SHP77 treated with DMSO at 0.1 percent for 48 hours (cell line): ENCODE results near the gene C15orf61.

ENCODE experiments used
- DNase-seq: peaks from one replicate; lab custom pipeline; 2025; lab: John Stamatoyannopoulos, UW

The C15orf61 gene

DNA sequence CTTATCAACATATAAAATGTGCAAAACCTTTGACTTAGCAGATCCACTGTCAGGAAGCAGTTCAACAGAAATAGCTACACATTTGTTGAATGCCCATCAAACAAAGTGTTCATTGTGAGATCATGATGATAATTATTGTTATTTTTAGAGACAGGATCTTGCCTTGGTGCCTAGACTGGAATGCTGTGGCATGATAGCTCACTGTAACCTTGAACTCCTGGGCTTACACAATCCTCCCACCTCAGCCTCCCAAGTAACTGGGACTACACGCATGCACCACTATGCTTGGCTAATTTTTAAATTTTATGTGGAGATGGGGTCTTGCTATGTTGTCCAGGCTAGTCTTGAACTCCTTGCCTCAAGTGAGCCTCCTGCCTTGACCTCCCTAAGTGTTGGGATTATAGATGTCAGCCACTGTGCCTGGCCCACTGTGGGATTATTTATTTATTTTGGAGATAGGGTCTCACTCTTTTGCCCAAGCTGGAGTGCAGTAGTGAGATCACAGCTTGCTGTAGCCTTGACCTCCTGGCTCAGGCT lies 30.3 kb downstream of the C15orf61 start:
- DNase-seq: no peak

- no peak for DNase-seq
These were observed 33.6 kb downstream of the C15orf61 start for GRCh38 chr15:67554580-67554979.

GRCh38 chr15:67556976-67557570 lies 36.1 kb downstream of the C15orf61 start:
- DNase-seq: no peak

GRCh38 chr15:67558502-67558901 lies 37.6 kb downstream of the C15orf61 start:
- no peak for DNase-seq

GRCh38 chr15:67559158-67559557 lies 38.2 kb downstream of the C15orf61 start:
- no peak for DNase-seq

DNA sequence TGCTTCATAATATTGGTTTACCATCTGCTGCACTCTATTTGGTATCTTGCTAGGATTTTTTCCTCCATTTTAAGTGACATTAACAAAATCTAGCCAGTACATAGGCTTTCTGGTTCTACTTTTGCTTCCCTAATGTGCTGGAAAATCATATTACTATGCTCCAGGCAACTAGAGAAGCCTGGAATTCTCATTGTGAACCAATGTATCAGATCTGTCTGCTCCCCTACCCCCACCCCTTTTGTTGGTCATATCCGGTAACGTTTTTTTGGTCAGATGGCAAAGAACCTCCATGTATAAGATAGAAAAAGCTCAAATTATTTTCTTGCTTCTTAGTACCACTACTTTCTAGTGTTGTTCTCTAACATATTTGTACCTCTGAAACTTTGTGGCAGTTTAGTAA lies 38.6 kb downstream of the C15orf61 start:
- no peak for DNase-seq

GRCh38 chr15:67560320-67560719 lies 39.4 kb downstream of the C15orf61 start:
- no peak for DNase-seq

- no peak for DNase-seq
These were observed 42.2 kb downstream of the C15orf61 start for GRCh38 chr15:67563092-67563491.

GRCh38 chr15:67564021-67564967 lies 43.4 kb downstream of the C15orf61 start:
- no peak for DNase-seq

DNA sequence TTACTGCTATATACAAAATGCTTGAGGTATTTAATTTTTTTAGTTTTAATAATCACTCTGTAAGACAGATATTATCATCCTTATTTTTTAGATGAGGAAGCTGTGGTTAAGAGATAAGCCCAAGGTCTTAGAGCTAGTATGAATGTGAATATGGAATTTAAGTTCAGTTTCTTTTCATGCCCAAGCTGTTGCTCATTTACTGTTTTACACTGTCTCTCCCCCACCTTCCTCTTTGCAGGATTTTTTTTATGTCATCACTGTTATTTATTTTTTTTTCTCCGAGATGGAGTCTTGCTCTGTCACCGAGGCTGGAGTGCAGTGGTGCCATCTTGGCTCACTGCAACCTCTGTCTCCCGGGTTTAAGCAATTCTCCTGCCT lies 44.0 kb downstream of the C15orf61 start:
- DNase-seq: no peak

- no peak for DNase-seq
These were observed 48.7 kb downstream of the C15orf61 start for GRCh38 chr15:67569668-67570067.

DNA sequence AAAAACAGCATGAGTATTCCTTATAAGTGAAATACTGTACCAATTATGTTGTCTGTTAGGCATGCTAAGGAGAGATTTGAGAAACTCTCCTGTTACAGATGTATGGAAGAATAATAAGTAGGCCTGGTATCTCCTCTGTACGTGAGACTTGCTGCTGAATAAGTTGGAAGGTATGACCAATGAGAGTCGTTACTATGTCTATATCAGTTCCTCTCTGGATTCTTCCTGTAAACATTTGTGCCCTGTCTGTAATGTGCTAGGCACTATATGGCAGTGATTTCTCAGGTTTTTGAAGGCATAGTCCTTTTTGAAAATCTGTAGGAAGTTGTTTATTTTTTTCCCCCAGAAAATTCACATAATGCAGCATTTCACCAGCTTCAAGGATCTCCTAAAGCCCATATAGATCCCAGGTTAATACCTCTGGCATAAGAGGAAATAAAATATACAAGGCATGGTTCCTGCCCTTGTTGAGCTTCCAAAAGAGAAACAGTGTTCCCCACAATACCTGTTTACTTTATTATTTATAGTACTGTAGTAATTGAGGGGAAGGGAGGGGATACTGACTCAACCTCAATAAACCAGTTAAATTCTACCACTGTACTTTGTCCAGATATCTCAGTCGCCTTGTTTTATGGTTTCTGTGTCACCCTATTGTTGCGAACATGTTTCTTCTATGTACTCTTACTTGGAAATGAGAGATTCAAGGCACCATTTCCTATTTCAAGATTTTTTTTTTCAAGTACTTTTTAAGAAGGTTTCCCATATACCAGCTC lies 50.1 kb downstream of the C15orf61 start:
- no peak for DNase-seq

DNA sequence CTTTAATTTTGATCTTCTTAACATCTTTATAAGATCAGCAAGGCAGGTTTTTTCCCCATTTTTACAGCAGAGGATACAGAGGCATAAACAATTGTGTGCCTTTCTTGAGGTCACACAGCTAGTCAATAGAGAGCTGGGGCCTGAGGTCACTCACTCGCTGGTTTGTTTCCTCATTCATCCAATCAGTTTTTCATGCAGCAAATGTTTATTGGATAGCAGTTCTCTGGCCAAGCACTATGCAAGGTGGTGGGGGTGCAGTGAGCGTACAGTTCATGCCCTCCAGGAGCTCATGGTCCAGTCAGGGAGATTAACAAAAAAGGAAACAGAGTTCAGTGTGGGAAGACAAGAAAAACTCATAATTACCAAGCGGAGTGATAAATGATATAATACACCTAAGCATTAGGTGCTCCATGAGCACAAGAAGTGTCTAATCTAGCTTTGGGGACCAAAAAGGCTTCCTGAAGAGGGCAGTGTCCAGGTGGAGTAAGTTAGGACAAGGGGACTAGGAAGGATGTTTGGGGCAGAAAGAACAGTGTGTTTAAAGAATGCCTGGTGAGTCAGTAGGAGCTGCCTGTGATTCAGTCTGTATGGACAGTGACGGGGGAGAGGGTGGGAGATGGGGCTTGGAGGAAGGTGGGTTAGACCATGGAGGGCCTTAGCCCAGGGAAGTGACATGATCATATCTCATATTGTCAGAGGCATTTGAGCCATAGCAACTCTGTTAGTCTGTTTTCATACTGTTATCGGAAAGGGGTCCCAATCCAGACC lies 50.9 kb downstream of the C15orf61 start:
- DNase-seq: no peak

GRCh38 chr15:67573194-67573593 lies 52.3 kb downstream of the C15orf61 start:
- no peak for DNase-seq

DNA sequence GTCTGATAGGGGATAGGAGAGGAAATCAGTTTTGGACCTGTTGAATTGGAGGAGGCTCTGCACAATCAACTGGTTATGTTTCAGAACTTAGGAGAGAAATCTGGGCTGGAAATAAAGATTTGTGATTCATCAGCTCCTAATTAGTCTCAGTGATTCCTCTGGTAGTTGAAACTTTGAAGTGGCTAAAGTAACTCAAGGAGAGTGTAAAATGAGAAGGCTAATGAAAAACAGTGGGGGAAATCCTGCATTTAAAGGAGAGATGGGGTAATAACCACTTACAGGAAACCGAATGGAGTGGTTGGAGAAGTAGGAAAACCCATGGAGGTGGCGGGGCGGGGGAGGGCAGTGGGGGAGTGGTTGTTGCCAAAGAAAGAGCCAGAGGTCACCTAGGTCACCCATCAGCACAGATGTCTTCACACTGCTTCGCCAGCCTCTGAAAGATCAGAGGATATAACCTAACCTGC lies 54.1 kb downstream of the C15orf61 start:
- DNase-seq: no peak

- no peak for DNase-seq
These were observed 57.2 kb downstream of the C15orf61 start for GRCh38 chr15:67578020-67578600.

DNA sequence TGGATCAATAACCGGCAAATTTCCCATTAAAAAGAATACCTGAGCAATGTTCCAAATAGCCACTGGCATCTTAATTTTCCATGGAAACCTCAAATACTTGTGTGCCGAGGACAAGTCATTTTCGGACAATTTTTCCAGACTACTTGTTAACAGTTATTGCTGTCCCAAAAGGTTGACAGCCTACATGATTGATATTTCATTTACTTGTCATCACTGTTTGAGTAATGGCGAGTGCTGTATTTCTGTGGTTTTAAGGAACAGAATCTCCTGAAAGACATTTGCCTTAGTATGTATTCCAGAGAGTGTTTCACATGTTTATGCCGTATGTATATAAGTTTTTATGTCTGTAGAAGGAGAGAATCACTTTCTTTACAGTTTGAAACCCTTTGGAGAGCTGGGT lies 58.2 kb downstream of the C15orf61 start:
- DNase-seq: no peak
